ENCODE data around the gene MYO3A. TPM values are rescaled to one million over a fixed set of nuclear protein-coding genes. Genes with fewer than 3 reads are reported as not detected.

The MYO3A gene
- total and polyA plus RNA-seq, 4 donors = 0.33 TPM; not detected in 2

DNA sequence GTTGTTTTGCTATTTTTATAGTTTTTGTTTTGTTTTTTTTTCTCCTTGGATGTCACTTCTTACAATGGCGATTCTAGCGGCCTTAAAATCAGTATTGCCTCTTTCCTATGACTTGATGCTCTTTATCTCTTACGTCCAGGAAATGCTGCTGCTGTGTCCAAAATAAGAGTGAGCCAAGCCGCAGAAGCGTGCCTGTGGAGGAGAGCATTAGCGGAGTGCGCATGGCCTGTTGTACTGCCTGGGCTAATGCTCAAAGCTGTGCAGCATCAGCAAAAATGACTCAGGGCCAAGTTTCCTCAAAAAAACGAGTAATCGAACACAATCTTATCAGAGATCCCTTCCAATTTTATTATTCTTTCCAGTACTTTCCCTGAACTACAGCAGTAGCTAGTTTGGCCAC, 264.1 kb downstream of the MYO3A start:
- no peak overlapping the region for H3K4me3 ChIP-seq (ENCODE audit: low read depth in 1 of 3, low read length in 3 of 3)
- DNase-seq (ENCODE audit: low spot score) = no peak
- H3K4me1 ChIP-seq (ENCODE audit: control insufficient read depth in 4 of 4, insufficient read depth in 4 of 4, low read length in 3 of 4) = no peaks in the 10 kb centered on the region
- H3K9me3 ChIP-seq (ENCODE audit: control insufficient read depth in 4 of 4, low read length in 3 of 4) = peaks cover 0 to 1% (median 0%) of the 10 kb centered on the region in 4 donors
- no peaks in the 10 kb centered on the region for H3K36me3 ChIP-seq (ENCODE audit: control insufficient read depth in 4 of 4, insufficient read depth in 3 of 4, low read depth in 1 of 4, low read length in 3 of 4)
- H3K27ac ChIP-seq (ENCODE audit: low read depth in 1 of 2, low read length in 2 of 2) = no peak overlapping the region
- peaks cover 0 to 2% (median 0%) of the 10 kb centered on the region in 4 donors for H3K27me3 ChIP-seq (ENCODE audit: control insufficient read depth in 4 of 4, insufficient read depth in 4 of 4, low read length in 3 of 4)
- H3K9ac ChIP-seq (ENCODE audit: low read depth in 1 of 2, low read length in 2 of 2) = no peak overlapping the region
- TF ChIP-seq YY1 (IDR thresholded peaks at IDR 0.05) (no peak), GABPA (IDR thresholded peaks at IDR 0.05 in 1 of 2, conservative IDR thresholded peaks at IDR 0.05 in 1 of 2) (no peak), RAD21 (IDR thresholded peaks at IDR 0.05) (no peak), ZBTB33 (IDR thresholded peaks at IDR 0.05) (no peak), TAF1 (conservative IDR thresholded peaks at IDR 0.05) (no peak), SP1 (IDR thresholded peaks at IDR 0.05) (no peak), HNF4G (IDR thresholded peaks at IDR 0.05) (no peak), FOXA2 (IDR thresholded peaks at IDR 0.05) (no peak), NR2F2 (IDR thresholded peaks at IDR 0.05) (no peak), RXRA (IDR thresholded peaks at IDR 0.05) (no peak), REST (IDR thresholded peaks at IDR 0.05) (no peak), ATF3 (IDR thresholded peaks at IDR 0.05) (no peak), MAX (IDR thresholded peaks at IDR 0.05) (no peak), JUND (IDR thresholded peaks at IDR 0.05) (no peak), FOXA1 (IDR thresholded peaks at IDR 0.05) (no peak), HNF4A (conservative IDR thresholded peaks at IDR 0.05) (no peak), EGR1 (IDR thresholded peaks at IDR 0.05; ENCODE audit: low read depth in 2 of 2) (no peak)
- TF ChIP-seq, protein P1, sequence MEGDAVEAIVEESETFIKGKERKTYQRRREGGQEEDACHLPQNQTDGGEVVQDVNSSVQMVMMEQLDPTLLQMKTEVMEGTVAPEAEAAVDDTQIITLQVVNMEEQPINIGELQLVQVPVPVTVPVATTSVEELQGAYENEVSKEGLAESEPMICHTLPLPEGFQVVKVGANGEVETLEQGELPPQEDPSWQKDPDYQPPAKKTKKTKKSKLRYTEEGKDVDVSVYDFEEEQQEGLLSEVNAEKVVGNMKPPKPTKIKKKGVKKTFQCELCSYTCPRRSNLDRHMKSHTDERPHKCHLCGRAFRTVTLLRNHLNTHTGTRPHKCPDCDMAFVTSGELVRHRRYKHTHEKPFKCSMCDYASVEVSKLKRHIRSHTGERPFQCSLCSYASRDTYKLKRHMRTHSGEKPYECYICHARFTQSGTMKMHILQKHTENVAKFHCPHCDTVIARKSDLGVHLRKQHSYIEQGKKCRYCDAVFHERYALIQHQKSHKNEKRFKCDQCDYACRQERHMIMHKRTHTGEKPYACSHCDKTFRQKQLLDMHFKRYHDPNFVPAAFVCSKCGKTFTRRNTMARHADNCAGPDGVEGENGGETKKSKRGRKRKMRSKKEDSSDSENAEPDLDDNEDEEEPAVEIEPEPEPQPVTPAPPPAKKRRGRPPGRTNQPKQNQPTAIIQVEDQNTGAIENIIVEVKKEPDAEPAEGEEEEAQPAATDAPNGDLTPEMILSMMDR (IDR thresholded peaks at IDR 0.05; ENCODE audit: low read depth, low read length, missing input control) = no peak
- WGBS = 82% methylated on average over 9 of the region's 9 CpGs

Measured in liver (tissue), 9 donors.